Femur (tissue), 1 donor: ENCODE data around the gene ATP2A2.
"Not testable (repeated sequence)": the region's sequence is repeated elsewhere in the genome, so short reads cannot be mapped to it uniquely, and the experiment has no call there.

ENCODE experiments used
- DNase-seq: peaks from one replicate; pipeline ENCODE4 v3.0.0-alpha.2; 2017

The ATP2A2 gene

DNA sequence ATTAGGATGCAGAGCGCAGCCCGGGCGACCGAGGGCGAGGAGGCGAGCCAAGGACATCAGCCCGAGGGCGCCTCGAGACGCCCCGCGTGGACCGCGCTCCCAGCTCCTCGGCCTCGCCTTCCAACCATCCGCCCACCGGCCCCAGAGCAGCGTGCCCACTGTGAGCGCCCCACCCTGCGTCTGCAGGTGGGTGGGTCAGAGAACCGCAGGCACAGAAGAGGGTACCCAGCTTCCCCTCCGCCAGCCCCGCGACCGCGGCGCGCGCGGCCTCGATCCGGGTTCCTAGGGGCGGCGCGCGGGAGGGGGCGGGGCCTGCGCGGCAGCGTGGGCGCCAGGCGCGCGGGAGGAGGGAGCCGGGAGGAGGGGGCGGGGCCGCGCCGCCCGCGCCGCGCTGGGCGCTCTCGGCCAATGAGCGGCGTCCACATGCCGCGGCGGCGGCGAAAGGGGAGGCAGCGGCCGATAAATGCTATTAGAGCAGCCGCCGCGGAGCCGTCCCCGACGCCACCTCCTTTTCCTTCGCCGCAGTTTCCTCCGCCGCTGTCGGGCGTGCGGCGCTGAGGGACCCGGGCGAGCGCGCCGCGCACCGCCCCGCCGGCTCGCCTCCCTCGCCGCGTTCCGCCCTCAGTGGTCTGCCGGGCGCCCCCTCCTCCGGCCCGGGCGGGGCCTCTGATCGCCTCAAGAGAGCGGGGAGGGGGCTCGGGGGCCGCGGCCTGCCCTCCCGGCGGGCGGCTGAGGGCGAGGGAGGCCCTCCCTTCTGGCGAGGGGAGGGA lies at the start of gene ATP2A2:
Gene ATP2A2, plus strand, starts transcription at position 469 of the 770 bp plus-strand sequence. CDS start 543 bp downstream, outside the sequence.
- peak; percentile 94 for DNase-seq

DNA sequence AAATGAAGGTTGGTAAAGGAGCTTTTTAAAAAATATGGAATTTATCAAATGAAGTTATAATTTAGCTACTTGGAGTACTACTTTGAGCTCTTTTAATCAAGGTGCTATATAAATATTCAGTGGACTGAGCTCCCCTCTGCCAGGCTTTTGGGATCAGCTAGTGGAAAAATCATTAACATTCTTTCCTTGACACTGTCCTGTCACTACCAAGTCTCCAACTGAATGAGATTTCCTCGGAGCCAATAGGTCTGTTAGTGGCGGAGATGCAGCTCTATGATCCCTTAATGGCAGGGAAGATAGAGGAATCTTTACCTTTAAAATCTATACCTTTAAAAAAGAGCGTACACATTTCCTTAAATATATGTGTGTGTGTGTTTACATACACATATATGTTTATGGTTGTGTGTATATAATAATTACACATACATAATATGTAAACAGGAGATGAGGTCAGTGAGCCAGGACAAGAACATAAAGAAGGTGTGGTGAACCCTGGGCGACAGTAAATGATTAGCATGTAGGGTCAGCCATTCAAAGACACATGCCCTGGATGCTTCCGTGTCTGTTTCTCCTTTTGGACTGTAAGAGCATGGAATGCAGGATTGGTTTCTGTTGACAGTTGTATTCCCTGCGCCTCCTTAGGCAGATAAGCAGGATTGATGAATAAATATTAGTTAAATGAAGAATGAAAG lies 47.7 kb upstream of the ATP2A2 start:
- DNase-seq, result no peak

DNA sequence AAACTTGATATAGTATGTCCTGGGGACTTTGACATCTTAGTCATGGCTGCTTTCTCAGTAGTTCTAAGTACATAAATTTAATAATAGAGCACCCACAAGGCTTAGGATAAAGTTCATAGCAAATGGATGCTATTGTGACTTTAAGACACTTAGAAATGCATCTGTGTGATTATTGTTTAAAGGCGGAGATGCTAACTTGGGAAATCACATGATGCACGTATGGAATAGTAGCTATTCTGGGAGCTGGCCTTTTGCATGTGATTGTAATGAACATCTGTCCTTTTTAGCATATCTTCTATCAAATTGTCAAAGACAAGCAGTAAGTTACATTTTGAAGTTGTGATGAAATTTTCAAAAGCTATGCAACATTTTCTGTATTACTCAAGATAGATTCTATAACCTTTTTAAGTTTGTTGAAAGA lies 46.7 kb upstream of the ATP2A2 start:
- DNase-seq, result no peak

DNA sequence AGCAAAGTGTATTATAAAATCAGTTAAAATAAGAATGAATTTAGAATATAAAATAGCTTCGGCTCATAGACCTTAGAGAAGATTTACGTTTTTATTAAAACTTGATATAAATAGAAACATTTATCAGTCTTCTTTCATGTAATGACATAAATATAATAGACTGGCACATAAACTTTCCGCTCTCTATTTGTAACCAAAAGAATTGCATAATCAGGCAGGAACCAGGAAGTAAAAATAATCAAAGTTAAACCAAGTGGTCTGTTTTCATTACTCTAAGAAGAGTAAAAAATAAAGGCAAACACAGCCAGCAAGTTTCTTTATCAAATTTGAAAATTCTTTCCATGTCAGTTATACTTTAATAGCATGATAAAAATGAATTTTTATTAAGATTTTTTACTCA lies 46.3 kb upstream of the ATP2A2 start:
- no peak for DNase-seq

DNA sequence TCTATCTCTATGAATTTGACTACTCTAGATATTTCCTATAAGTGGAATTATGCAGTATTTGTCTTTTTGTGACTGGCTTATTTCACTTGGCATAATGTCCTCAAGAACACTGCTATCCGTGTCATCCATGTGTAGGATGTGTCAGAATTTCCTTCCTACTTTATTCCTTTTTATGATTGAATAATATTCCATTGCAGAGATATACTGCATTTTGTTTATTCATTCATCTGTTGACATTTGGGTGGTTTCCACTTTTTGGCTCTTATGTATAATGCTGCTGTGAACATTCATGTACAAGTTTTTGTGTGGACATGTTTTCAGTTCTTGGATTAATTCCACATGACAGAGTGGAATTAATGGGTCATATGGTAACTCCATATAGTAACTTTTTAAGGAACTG lies 45.7 kb upstream of the ATP2A2 start:
- DNase-seq, result no peak

DNA sequence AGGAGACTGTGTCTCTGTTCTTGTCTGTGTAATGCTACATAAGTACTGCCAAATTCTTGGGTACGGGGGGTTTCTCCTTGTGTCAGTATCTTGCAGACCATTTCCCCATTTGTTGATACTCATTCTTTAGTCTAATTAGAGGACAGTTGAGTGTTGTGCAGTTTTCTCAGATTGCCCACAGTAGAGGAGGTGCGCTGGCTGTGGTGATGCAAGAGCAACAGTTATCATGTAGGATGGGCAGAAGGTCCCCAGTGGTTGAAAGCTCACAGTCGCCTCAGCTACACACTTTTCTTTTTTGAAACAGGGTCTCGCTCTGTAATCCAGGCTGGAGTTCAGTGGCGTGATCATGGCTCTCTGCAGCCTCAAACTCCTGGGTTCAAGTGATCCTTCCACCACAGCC lies 37.8 kb upstream of the ATP2A2 start:
- DNase-seq, result no peak

DNA sequence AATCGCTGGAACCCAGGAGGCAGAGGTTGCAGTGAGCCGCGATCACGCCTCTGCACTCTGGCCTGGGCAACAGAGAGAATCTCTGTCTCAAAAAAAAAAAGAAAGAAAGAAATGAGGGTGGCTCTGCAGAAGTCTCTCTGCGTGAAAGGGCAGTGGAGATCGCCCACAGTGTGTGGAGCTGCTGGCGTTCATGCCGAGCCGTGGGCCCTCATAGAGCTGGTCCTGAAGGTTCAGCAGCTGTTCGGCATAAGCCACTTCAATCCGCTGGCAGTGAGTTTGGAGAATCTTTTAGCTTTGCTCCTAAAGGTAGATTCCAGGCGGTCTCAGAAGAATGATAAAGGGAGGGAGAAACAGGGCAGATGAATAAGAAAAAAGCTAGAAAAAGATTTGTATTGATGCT lies 36.7 kb upstream of the ATP2A2 start:
- no peak for DNase-seq

DNA sequence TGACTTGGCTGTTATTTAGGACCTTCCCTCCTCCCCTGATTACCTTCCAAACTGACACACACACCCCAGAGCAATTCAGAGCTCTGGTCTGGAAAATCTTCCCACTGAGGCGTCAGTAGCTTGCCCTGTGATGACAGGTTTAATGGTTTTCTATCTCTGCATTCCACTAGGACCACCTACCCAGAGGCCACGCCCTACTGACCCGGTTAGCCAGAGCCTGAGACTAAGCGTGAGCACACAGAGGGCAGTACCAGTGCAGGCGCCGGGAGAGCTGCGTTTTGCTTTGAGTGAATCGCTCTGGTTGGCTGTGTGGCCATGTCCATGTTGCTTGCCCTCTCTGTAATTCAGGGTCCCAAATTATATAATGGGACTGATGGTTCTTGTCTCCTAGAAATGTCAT lies 36.2 kb upstream of the ATP2A2 start:
- DNase-seq, result no peak

DNA sequence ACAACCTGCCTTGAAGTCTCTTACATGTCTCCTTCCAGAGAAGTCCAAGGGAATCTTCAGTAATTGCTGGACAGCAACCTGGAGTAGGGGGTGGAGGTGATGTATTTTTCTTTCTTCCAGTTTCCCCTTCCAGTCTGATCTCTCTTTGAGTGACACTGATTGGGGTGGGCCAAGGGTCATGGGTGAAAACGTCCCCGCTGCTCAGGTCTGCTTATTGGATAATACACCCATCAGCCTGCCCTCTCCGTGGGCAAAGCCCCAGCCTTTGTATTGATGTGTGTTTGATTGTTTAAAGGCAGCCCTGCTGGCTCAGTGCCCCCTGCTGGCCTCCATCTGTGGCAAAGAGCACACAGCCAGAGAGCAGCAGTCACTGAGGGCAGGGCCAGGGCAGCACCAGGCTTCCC lies 35.7 kb upstream of the ATP2A2 start:
- DNase-seq, result no peak

DNA sequence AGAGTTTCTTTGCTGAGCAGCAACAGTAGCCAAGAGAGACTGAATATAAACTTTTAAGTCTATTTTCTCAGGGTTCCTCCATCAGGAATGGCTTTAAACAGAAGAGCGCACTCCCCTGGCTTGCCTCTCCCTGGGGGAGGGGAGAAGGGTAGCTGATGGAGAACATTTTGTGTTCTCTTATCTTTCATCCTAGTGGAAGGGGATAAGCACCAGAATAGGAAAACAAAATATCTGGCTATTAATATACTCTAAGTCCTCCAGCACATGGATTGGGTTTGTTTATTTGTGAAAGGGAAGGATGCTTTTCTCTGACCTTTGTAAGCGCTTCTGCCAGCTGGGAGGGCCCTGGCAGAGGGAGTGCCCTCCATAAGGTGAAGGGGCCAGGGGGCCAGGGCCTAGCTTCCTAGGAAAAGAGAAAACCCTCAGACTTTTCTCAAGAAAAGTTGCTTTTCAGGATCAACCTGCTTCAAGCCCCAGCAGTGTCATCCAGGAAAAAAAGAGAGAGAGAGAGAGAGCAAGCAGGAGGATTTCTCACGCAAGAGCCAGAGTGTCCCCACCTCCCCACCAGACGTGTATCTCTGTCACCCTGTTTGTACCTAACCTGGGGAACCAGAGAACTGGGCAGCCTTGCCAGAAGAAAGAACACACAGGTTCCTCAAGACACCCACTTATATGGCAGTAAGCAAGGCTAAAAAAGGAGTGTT lies 34.3 kb upstream of the ATP2A2 start:
- DNase-seq, result no peak

DNA sequence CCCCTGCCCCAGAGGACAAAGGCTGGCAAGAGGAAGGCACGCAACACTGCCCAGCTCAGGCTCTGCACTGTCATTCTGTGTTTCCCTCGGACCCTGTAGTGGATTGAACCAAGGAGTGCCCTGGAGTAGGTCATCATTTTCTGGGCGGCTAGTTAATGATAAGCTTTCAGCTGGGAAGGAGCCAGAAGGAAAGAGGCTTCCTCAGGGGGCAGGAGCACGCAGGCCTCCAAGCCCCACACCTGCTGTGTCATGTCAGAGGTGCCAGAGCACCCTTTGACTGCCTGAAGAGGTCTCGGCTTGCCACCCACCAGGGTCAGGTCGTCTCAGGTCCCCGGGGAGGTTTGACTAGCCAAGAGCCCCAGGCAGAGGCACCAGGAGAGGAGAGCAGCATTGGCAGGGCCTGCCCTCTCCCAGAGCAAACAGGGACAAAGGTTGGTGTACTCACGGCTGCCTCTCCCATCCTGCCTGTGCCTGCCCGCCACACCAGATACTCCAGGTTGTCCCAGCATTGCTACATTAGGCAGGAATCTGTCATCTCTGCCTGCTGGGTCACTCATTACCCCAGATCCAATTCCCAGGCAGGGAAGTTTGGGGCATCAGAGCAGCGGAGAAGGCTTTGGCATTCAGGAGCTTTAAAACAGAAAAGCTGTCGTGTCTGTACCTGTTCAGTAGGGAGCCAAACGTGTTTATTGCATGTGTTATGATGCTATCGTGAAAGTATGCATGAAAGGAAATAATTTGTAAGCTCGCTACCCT lies 33.5 kb upstream of the ATP2A2 start:
- DNase-seq, result no peak

DNA sequence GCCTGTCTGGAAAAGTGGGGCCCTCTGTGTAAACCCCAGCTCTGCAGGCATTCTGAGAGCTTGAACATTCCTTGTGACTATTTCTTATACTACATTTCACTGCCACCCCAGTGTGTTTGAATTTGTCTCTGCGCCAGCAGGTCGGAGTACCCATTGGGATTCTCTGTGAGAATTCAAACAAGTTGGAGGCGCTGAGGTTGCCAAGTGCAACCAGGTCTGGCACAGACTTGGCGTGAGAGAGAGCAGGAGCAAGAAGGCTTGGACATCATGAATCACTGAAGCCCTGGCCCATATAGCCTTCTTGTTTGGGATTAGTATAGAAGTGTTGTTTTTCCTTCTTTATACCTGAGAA lies 33.0 kb upstream of the ATP2A2 start:
- no peak for DNase-seq

DNA sequence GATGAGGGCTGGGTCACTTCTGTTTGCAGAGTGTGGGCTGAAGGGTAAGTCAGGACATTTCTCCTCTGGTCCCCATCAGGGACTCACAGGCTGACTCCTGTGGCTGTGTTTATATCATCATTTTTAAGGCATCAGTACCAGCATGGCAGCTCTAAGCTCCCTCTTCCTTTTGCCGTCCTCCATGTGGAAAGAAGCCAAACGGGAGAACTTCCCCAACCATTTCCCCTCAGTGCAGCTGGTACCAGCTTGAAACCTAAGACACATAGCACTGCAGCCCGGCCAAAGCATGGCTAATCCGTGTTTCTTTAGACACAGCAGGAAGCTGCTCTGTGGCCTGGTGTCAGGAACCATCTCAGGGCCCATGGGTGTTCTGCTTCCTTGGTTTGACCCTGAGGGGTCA lies 31.9 kb upstream of the ATP2A2 start:
- DNase-seq, result peak; percentile 57

DNA sequence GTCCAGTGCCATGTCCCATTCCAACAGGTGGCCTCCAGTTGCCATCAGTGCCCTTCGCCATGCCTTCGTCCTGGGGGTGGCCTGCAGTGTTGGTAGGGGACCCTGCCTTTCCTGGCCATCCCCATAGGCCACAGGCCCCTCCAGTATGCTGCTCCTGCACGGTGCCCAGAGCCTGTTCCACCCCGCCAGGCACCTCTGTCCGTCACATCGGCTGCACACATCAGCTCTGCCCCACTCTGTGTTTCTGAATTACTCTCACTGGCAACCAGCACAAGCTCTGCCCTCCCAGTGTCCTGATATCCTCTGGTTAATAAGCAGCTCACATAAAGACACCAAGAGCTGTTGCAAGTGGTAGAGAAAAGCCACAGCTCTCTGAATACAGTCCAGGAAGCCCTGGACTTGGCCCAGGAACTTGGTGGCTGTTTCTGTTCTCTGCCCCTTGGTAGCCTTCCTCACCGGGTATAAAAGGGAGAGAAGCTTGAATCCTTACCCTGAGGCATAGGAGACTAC lies 31.3 kb upstream of the ATP2A2 start:
- peak; percentile 48 for DNase-seq

DNA sequence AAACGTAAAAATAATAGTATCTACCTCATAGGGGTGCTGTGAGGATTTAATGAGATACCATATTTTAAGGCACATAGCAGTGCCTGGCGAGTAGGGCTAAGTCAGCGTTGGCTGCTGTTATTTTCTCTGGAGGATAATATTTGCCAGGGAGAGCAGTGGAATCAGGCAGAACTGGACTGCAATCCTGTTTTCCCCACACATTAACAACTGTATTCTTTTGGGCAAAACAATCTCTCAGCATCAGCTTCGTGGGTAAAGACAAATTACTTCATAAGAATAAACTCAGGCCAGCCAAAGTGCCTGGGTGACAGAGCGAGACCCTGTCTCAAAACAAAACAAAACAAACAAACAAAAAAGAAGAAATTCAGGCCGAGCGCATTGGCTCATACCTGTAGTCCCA lies 29.7 kb upstream of the ATP2A2 start:
- no peak for DNase-seq

DNA sequence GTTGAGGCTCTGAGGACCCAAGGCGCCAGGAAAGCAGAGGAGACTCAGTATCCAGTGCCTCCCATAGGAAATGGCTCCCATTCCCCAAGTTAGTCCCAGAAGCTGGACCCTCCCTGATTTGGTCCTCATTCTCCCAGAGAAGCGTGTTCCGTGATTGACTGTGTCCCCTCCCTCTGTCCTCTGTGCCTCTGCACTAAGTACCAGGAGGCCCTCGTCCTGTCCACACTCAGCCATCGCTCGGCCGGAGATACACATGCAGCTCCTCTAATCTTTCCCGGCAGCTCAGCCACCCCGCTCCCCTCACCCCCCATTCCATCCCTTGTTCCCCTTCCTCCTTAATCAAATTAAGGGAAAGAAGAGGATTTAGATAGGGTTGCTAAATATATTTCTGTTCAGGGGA lies 28.3 kb upstream of the ATP2A2 start:
- DNase-seq, result no peak

DNA sequence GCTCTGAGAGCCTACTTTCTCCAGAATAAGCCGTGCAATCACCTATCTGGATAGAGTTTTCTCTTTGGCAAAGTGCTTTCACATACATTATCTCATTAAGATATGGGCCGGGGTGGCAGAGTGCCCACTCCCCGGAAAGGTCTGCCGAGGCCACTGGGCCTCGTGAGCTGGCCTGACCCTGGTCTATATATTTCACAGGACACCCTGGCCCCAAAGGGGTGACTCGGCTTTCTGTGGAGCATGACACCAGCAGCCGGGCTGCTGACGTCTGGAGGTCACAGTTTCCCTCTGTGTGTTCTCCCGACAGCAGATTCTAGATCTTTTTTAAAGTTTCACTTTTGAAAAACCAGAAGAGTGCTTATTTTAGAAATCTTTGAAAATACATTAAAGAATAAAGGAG lies 27.9 kb upstream of the ATP2A2 start:
- DNase-seq, result no peak

DNA sequence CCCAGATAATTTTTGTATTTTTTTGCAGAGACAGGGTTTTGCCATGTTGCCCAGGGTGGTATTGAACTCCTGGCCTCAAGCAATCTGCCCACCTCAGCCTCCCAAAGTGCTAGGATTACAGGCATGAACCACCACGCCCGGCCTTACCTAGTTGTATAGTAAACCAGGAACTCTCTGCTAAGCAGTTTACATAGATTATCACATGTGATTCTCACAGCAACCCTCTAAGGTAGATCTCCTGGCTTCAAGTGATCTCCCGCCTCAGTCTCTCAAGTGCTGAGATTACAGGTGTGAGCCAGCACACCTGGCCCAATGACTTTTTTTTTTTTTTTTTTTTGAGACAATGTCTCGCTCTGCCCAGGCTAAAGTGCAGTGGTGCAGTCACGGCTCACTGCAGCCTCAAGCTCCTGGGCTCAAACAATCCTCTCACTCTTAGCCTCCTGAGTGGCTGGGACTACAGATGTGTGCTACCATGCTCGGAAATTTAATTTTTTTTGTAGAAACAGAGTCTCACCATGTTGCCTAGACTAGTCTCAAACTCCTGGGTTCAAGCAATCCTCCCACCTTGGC lies 26.0 kb upstream of the ATP2A2 start:
- DNase-seq, result no peak

DNA sequence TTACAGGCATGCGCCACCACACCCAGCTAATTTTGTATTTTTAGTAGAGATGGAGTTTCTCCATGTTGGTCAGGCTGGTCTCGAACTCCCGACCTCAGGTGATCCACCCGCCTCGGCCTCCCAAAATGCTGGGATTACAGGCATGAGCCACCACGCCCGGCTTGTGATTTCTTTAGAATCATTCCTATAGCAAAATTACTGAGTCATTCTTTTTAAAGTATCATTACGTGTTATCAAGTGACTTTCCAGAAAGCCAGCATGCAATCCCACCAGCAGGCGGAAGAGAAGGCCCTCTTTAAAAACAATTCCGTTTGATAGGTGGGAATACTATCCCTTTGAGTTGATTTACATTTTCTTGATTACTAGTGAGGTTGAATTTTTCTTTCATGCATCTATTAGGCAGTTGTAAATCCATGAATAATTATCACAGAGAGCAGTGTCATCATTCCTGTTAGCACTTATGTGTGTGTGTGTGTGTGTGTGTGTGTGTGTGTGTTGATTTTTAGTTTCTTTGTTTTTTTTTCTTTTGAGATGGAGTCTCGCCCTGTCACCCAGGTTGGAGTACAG lies 25.1 kb upstream of the ATP2A2 start:
- DNase-seq, result not testable (repeated sequence)

DNA sequence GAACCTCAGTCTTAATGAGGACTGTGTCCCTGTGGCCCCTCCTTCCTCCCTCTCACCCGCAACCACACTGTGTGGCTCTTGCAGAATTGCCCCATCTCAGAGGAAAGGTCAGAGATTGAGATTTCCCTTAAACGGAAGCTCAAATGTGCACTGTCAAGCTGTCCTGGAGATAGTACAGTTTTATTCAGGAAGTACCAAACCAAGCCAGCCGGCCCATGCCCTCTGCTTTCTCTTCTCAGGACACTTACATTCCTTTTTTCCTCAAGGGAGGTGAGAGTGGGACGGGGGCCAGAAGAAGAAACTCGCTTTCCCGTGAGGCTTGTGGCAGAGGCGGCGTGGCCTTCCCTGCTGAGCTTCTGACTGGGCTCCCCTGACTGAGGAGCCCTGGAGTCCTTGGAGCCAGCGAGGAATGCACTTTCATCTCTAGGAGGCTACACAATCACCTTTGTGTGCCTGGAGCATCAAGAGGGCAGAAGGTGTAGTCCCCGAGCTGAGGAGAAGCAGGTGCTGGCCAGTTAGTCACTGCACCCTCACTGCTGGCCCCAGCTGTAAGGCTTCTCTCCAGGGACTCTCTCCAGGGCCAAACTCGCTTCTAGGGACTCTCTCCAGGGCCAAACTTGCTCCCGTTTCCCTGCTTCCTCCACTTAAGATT lies 24.1 kb upstream of the ATP2A2 start:
- peak; percentile 34 for DNase-seq

DNA sequence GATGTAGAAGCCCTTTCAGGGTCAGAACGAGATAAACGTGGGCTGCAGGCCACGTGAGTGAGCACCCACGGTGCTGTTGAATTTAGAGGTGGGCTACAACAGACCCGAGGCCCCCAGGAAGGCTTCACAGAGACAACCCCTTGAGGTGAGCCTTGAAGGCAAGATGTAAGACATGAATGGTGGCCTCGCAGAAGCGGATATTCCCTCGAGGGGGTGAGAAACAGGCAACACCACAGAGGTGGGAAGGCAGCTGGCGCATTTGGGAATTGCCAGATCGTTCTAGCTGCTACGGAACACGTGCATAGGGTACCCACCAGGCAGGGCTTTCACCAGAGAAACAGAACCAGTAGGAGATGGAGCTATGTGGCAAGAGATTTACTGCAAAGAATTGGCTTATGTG lies 22.6 kb upstream of the ATP2A2 start:
- no peak for DNase-seq
